Vagina (tissue), 2 donors: ENCODE results near the gene WDR41.

ENCODE experiments used
- POLR2A ChIP-seq, 2 donors: fragments of 450-650 bp; IDR thresholded peaks; one replicate each; pipeline ENCODE4 v1.6.1; 2017; ENCODE audit warnings: antibody characterized with exemption in 2 of 2, mild to moderate bottlenecking in 2 of 2, moderate library complexity in 2 of 2
- TF ChIP-seq, protein P1 (sequence below), 3 experiments: fragments of 450-650 bp in 2 of 3; fragments of 200-600 bp in 1 of 3; sonication (generic) in 1 of 3; IDR thresholded peaks; one replicate each; pipeline ENCODE4 v1.5.1; 2017 to 2019; ENCODE audit warnings: antibody characterized with exemption in 3 of 3, mild to moderate bottlenecking in 2 of 3, moderate library complexity in 2 of 3

DNA sequence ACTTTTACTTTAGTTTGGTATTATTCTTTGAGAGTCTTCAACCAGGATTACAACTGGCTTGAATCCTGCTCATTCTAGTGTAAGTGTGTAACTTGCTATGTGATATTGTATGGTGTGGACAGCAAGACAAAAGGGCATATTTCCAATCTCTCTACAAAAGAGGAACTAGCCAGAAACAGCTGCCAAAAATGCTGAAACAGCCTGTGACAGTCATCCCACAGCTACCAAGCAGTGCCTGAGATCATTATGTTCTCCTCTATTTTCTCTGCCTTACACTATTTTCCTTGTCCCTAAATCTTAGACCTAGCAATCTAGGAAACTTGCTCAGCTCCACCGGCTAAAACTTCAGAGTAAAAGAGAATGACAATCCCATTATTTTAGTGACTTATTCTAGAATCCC, 42.8 kb downstream of the WDR41 start:
- TF ChIP-seq, protein P1, sequence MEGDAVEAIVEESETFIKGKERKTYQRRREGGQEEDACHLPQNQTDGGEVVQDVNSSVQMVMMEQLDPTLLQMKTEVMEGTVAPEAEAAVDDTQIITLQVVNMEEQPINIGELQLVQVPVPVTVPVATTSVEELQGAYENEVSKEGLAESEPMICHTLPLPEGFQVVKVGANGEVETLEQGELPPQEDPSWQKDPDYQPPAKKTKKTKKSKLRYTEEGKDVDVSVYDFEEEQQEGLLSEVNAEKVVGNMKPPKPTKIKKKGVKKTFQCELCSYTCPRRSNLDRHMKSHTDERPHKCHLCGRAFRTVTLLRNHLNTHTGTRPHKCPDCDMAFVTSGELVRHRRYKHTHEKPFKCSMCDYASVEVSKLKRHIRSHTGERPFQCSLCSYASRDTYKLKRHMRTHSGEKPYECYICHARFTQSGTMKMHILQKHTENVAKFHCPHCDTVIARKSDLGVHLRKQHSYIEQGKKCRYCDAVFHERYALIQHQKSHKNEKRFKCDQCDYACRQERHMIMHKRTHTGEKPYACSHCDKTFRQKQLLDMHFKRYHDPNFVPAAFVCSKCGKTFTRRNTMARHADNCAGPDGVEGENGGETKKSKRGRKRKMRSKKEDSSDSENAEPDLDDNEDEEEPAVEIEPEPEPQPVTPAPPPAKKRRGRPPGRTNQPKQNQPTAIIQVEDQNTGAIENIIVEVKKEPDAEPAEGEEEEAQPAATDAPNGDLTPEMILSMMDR (IDR thresholded peaks at IDR 0.05): no peak
- no peak for TF ChIP-seq POLR2A (IDR thresholded peaks at IDR 0.05)
